CD14-positive monocyte (primary cell): ENCODE results near the gene MAIP1. TPM values are rescaled to one million over a fixed set of nuclear protein-coding genes. Genes with fewer than 3 reads are reported as not detected.

Source experiments
- DNase-seq, 3 donors: peaks; one replicate each; pipeline ENCODE4 v3.0.0-alpha.2; 2011 to 2022
- H2AFZ ChIP-seq: 2 replicates; pipeline ENCODE4 v1.6.0; 2012; ENCODE audit warnings: mild to moderate bottlenecking, low read depth, low read length, inconsistent platforms; ENCODE audit not compliant: insufficient read depth, poor library complexity, severe bottlenecking
- H3K27ac ChIP-seq, 2 donors: 1 replicate in 1 of 2; 2 replicates in 1 of 2; pipeline ENCODE4 v1.5.1; 2012 to 2013; ENCODE audit warnings: low read length in 2 of 2, control low read depth in 1 of 2, inconsistent platforms in 1 of 2, low read depth in 1 of 2, mild to moderate bottlenecking in 1 of 2
- H3K27me3 ChIP-seq, 2 donors: one replicate each; pipeline versions ENCODE4 v1.6.0 to v1.6.1; 2011 to 2013; ENCODE audit warnings: low read length in 2 of 2; ENCODE audit not compliant: control insufficient read depth in 2 of 2, insufficient read depth in 2 of 2
- H3K36me3 ChIP-seq, 2 donors: replicated peaks in 1 of 2; 1 replicate in 1 of 2; 2 replicates in 1 of 2; pipeline versions ENCODE4 v1.5.1 to v1.6.1; 2012 to 2013; ENCODE audit warnings: low read length in 2 of 2, control low read depth in 1 of 2, inconsistent platforms in 1 of 2, mild to moderate bottlenecking in 1 of 2; ENCODE audit not compliant: insufficient read depth in 2 of 2, control insufficient read depth in 1 of 2
- H3K4me1 ChIP-seq, 2 donors: 1 replicate in 1 of 2; 2 replicates in 1 of 2; pipeline versions ENCODE4 v1.5.1 to v1.6.1; 2012 to 2013; ENCODE audit warnings: low read length in 2 of 2, control low read depth in 1 of 2, inconsistent platforms in 1 of 2, mild to moderate bottlenecking in 1 of 2, moderate library complexity in 1 of 2; ENCODE audit not compliant: insufficient read depth in 2 of 2, control insufficient read depth in 1 of 2
- H3K4me2 ChIP-seq: replicated peaks from 2 replicates; pipeline ENCODE3; 2012; ENCODE audit warnings: low read length, moderate library complexity, mild to moderate bottlenecking; ENCODE audit not compliant: poor library complexity, severe bottlenecking; ENCODE audit errors: extremely low read depth
- H3K4me3 ChIP-seq, 3 experiments: fragments of 200-600 bp in 1 of 3; sonication (generic) in 1 of 3; replicated peaks in 1 of 3; 1 replicate in 2 of 3; 2 replicates in 1 of 3; pipeline ENCODE4 v1.5.1; 2011 to 2013; ENCODE audit warnings: low read length in 3 of 3, mild to moderate bottlenecking in 3 of 3, control low read depth in 2 of 3, low read depth in 2 of 3, inconsistent platforms in 1 of 3, moderate library complexity in 1 of 3
- H3K79me2 ChIP-seq: 2 replicates; pipeline ENCODE4 v1.6.0; 2012; ENCODE audit warnings: mild to moderate bottlenecking, control low read depth, inconsistent platforms, low read length, moderate library complexity; ENCODE audit not compliant: insufficient read depth
- H3K9ac ChIP-seq: 2 replicates; pipeline ENCODE4 v1.6.0; 2017; ENCODE audit warnings: low read length, mild to moderate bottlenecking; ENCODE audit not compliant: insufficient read depth, poor library complexity, severe bottlenecking
- H3K9me3 ChIP-seq, 2 donors: replicated peaks in 1 of 2; 1 replicate in 1 of 2; 2 replicates in 1 of 2; pipeline versions ENCODE4 v1.5.1 to v1.6.1; 2012 to 2013; ENCODE audit warnings: low read length in 2 of 2, control low read depth in 1 of 2; ENCODE audit not compliant: control insufficient read depth in 1 of 2, insufficient read depth in 1 of 2
- H4K20me1 ChIP-seq: 2 replicates; pipeline ENCODE4 v1.6.0; 2012; ENCODE audit warnings: mild to moderate bottlenecking, low read length, control low read depth, moderate library complexity; ENCODE audit not compliant: insufficient read depth
- H3K27ac Mint-ChIP-seq, 7 donors: one replicate each; pipeline ENCODE4 v1.8.0; 2020; ENCODE audit warnings: mild to moderate bottlenecking in 7 of 7, mixed read lengths in 7 of 7, moderate library complexity in 6 of 7, inconsistent platforms in 2 of 7
- H3K27me3 Mint-ChIP-seq, 3 donors: one replicate each; pipeline ENCODE4 v1.8.0; 2021 to 2022; ENCODE audit warnings: low read depth in 3 of 3, mild to moderate bottlenecking in 3 of 3, mixed read lengths in 3 of 3, moderate library complexity in 3 of 3, inconsistent platforms in 1 of 3
- H3K36me3 Mint-ChIP-seq, 2 donors: one replicate each; pipeline ENCODE4 v1.8.0; 2020; ENCODE audit warnings: mixed read lengths in 2 of 2, inconsistent platforms in 1 of 2, mild to moderate bottlenecking in 1 of 2
- H3K4me1 Mint-ChIP-seq: one replicate; pipeline ENCODE4 v1.8.0; 2020; ENCODE audit warnings: mild to moderate bottlenecking, mixed read lengths
- H3K4me3 Mint-ChIP-seq, 2 donors: one replicate each; pipeline ENCODE4 v1.8.0; 2020; ENCODE audit warnings: mild to moderate bottlenecking in 2 of 2, mixed read lengths in 2 of 2, moderate library complexity in 1 of 2
- H3K9me3 Mint-ChIP-seq, 7 donors: one replicate each; pipeline ENCODE4 v1.8.0; 2020 to 2022; ENCODE audit warnings: mixed read lengths in 7 of 7, mild to moderate bottlenecking in 6 of 7, moderate library complexity in 6 of 7, inconsistent platforms in 2 of 7
- CTCF ChIP-seq: fragments of 200-600 bp; IDR thresholded peaks from one replicate; pipeline ENCODE4 v1.8.0; 2022; ENCODE audit warnings: antibody characterized with exemption, mild to moderate bottlenecking
- WGBS: methylation state at CpG from one replicate; pipeline ENCODE4 v1.1.5; 2013; ENCODE audit warnings: missing lambda C conversion rate; ENCODE audit not compliant: insufficient coverage; 5-methylcytosine and 5-hydroxymethylcytosine counted together
- intact Hi-C, 2 donors: fragments of 100-400 bp; cut with micrococcal nuclease; formaldehyde crosslinking; loops; one replicate each; pipeline versions ENCODE4 v1.15.0 to v1.15.1; 2023
- polyA plus RNA-seq, 3 donors: library from polyadenylated mRNA; depleted of rRNA in 1 of 3; unstranded in 2 of 3; stranded (reverse) in 1 of 3; fragments of 300-500 nt in 2 of 3; fragments of >200 nt in 1 of 3; fragmentation: Illumina TruSeq in 2 of 3; gene quantifications; 1 replicate in 2 of 3; 2 replicates in 1 of 3; pipeline ENCODE4 v1.2.3, GENCODE V29; 2012 to 2021

Gene MAIP1
- polyA plus RNA-seq, 3 donors, result 2.6 to 13.3 (median 7.6) TPM

DNA sequence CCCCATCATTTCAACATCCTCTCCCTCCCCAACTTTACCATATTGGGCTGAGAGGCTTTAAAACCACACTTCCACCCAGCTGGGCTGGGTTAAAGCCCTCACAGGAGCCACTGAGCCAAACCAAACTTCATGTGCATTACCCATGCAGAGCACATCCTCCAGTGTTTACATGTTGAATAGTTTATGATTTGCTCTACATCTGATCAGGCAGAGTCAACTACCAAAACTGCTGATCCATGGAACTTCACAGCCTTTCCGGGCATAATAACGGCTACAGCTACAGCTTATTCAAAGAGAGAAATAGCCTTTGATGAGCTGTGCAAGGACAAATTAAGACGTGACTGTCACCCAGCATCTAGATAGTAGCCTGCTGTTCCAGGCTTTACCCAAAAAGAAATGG, 39.0 kb downstream of the MAIP1 start:
- 60% methylated on average over 1 of the region's 3 CpGs for WGBS
- Mint-ChIP-seq H3K36me3 (no peaks in the 10 kb centered on the region), H3K4me1 (peaks cover 3% of the 10 kb centered on the region), H3K27ac (no peak overlapping the region), H3K9me3 (peaks cover 0 to 3% (median 0%) of the 10 kb centered on the region in 7 donors), H3K27me3 (no peaks in the 10 kb centered on the region), H3K4me3 (no peak overlapping the region)
- H3K9me3 ChIP-seq, result no peaks in the 10 kb centered on the region
- intact Hi-C loops, result no loop called here
- H3K27me3 ChIP-seq, result no peaks in the 10 kb centered on the region
- no peaks in the 10 kb centered on the region for H4K20me1 ChIP-seq
- H3K79me2 ChIP-seq, result no peaks in the 10 kb centered on the region
- H3K27ac ChIP-seq, result no peak overlapping the region
- no peaks in the 10 kb centered on the region for H3K4me1 ChIP-seq
- no peak overlapping the region for H3K4me2 ChIP-seq
- no peaks in the 10 kb centered on the region for H3K36me3 ChIP-seq
- H2AFZ ChIP-seq, result no peak overlapping the region
- no peak overlapping the region for H3K9ac ChIP-seq
- no peak overlapping the region for H3K4me3 ChIP-seq
- no peak for TF ChIP-seq CTCF
- DNase-seq, result no peak

- intact Hi-C loops, result no loop called here
- WGBS, result 89% methylated on average over 1 of the region's 2 CpGs
- Mint-ChIP-seq H3K4me3 (no peak overlapping the region), H3K27me3 (no peaks in the 10 kb centered on the region), H3K4me1 (peaks cover 3% of the 10 kb centered on the region), H3K36me3 (no peaks in the 10 kb centered on the region), H3K9me3 (peaks cover 0 to 3% (median 0%) of the 10 kb centered on the region in 7 donors), H3K27ac (no peak overlapping the region)
- Histone ChIP-seq H3K9ac (no peak overlapping the region), H2AFZ (no peak overlapping the region), H3K36me3 (no peaks in the 10 kb centered on the region), H3K4me3 (no peak overlapping the region), H3K79me2 (no peaks in the 10 kb centered on the region), H3K4me1 (no peaks in the 10 kb centered on the region), H3K9me3 (no peaks in the 10 kb centered on the region), H3K27ac (no peak overlapping the region), H3K27me3 (no peaks in the 10 kb centered on the region), H3K4me2 (no peak overlapping the region), H4K20me1 (no peaks in the 10 kb centered on the region)
- DNase-seq, result no peak
- no peak for TF ChIP-seq CTCF
Measured at GRCh38 chr2:199994896-199995295, 39.5 kb downstream of the MAIP1 start.
